Activated T-helper 2 cell treated with anti-CD3 and anti-CD28 coated beads, Interferon-gamma antibody, Interleukin-2, Interleukin-4, amounts not matched to agents 10 μg/mL and 5 μg/mL and 100 μg/mL, durations not matched to agents 14 hours and 24 hours and 36 hours (primary cell): ENCODE results near the gene UTP18. TPM values are rescaled to one million over a fixed set of nuclear protein-coding genes. Genes with fewer than 3 reads are reported as not detected.

Experiments
- total RNA-seq: library from RNA; stranded (reverse); gene quantifications from 2 replicates; pipeline ENCODE4 v1.2.3, GENCODE V29; 2022

Gene UTP18
- total RNA-seq, 1 donor from 2014 or later = 78.7 TPM

Other genes with a start within 250 kb of the UTP18 start
- 48.1 and 48.3 TPM in 2 replicates for gene SPAG9, start 139.7 kb upstream of the UTP18 start, total RNA-seq
- 360 and 373 TPM in 2 replicates for gene NME1, start 107.0 kb upstream of the UTP18 start, total RNA-seq
- 708 and 735 TPM in 2 replicates for gene NME2, start 94.1 kb upstream of the UTP18 start, total RNA-seq
- gene MBTD1, start 497 bp upstream of the UTP18 start, total RNA-seq = 11.3 and 11.5 TPM in 2 replicates